ENCODE data around the gene SCN3B. TPM values are rescaled to one million over a fixed set of nuclear protein-coding genes. Genes with fewer than 3 reads are reported as not detected.

Gene SCN3B
- total RNA-seq, 4 donors from 2014 or later: 0.31 to 2.7 (median 1.4) TPM

- Histone ChIP-seq H3K4me3 (no peak overlapping the region), H3K27me3 (peaks cover 27% of the 10 kb centered on the region), H3K27ac (no peak overlapping the region), H3K9me3 (no peaks in the 10 kb centered on the region), H3K36me3 (no peaks in the 10 kb centered on the region), H3K4me1 (no peaks in the 10 kb centered on the region)
- 19 to 45% methylated on average over 7 to 8 of the region's 22 CpGs for WGBS, 2 donors (ENCODE audit: low coverage in 1 of 2)
- no peak for ATAC-seq
- peak in 3 of 4 experiments; percentile 15 to 63 (median 22) for TF ChIP-seq CTCF (IDR thresholded peaks at IDR 0.05)
- TF ChIP-seq POLR2AphosphoS5 (IDR thresholded peaks at IDR 0.05): no peak
These were observed 13.5 kb downstream of the SCN3B start for GRCh38 chr11:123640677-123641494.

GRCh38 chr11:123640029-123640428 is 14.4 kb downstream of the SCN3B start:
- Histone ChIP-seq H3K4me1 (no peaks in the 10 kb centered on the region), H3K4me3 (no peak overlapping the region), H3K36me3 (no peaks in the 10 kb centered on the region), H3K27me3 (peaks cover 22% of the 10 kb centered on the region), H3K9me3 (no peaks in the 10 kb centered on the region), H3K27ac (no peak overlapping the region)
- TF ChIP-seq CTCF (IDR thresholded peaks at IDR 0.05) (no peak), POLR2A (IDR thresholded peaks at IDR 0.05) (no peak), POLR2AphosphoS5 (IDR thresholded peaks at IDR 0.05) (no peak), EP300 (IDR thresholded peaks at IDR 0.05) (no peak)
- no peak for ATAC-seq
- WGBS, 2 donors (ENCODE audit: low coverage in 1 of 2): 66% methylated on average over 5 of the region's 5 CpGs; no CpG with 5 or more reads in 1 of the 2 donors

GRCh38 chr11:123630126-123630608 is 24.3 kb downstream of the SCN3B start:
- TF ChIP-seq POLR2AphosphoS5 (IDR thresholded peaks at IDR 0.05) (no peak), EP300 (IDR thresholded peaks at IDR 0.05) (no peak), CTCF (IDR thresholded peaks at IDR 0.05) (no peak), POLR2A (IDR thresholded peaks at IDR 0.05) (no peak)
- Histone ChIP-seq H3K9me3 (no peaks in the 10 kb centered on the region), H3K27me3 (no peaks in the 10 kb centered on the region), H3K4me3 (no peak overlapping the region), H3K36me3 (no peaks in the 10 kb centered on the region), H3K27ac (no peak overlapping the region), H3K4me1 (no peaks in the 10 kb centered on the region)
- 34 to 53% methylated on average over 3 of the region's 3 CpGs for WGBS, 2 donors (ENCODE audit: low coverage in 1 of 2)
- no peak for ATAC-seq

- H3K27ac ChIP-seq: no peak overlapping the region
- 14 to 21% methylated on average over 3 to 9 of the region's 10 CpGs for WGBS, 2 donors (ENCODE audit: low coverage in 1 of 2)
- no peak overlapping the region for H3K4me3 ChIP-seq
- no peaks in the 10 kb centered on the region for H3K27me3 ChIP-seq
- no peak for TF ChIP-seq POLR2AphosphoS5 (IDR thresholded peaks at IDR 0.05)
- no peak for TF ChIP-seq POLR2A (IDR thresholded peaks at IDR 0.05)
- TF ChIP-seq EP300 (IDR thresholded peaks at IDR 0.05): no peak
- TF ChIP-seq CTCF (IDR thresholded peaks at IDR 0.05): no peak
- H3K4me1 ChIP-seq: no peaks in the 10 kb centered on the region
- no peaks in the 10 kb centered on the region for H3K36me3 ChIP-seq
- ATAC-seq: peak; percentile 55
- H3K9me3 ChIP-seq: no peaks in the 10 kb centered on the region
These were observed 25.3 kb downstream of the SCN3B start for GRCh38 chr11:123628936-123629683.

All from gastroesophageal sphincter (tissue), 4 donors.